H1 (cell line): ENCODE results near the gene WDCP. TPM values are rescaled to one million over a fixed set of nuclear protein-coding genes. Genes with fewer than 3 reads are reported as not detected.

ENCODE experiments used
- BACH1 ChIP-seq: IDR thresholded peaks from 2 replicates; pipeline ENCODE4 v1.6.1; 2012; ENCODE audit warnings: low read length, improper control_type of control experiment
- JUND ChIP-seq: IDR thresholded peaks from 2 replicates; pipeline ENCODE4 v1.6.1; 2011; ENCODE audit warnings: mild to moderate bottlenecking, improper control_type of control experiment, low read length
- KDM5A ChIP-seq: fragments of 200-600 bp; IDR thresholded peaks from 2 replicates; pipeline ENCODE4 v1.7.1; 2012; ENCODE audit warnings: mild to moderate bottlenecking, low read length, inconsistent platforms, mixed read lengths
- NRF1 ChIP-seq: IDR thresholded peaks from 2 replicates; pipeline ENCODE4 v1.6.1; 2011; ENCODE audit warnings: mild to moderate bottlenecking, low read depth, low read length, improper control_type of control experiment
- POLR2AphosphoS5 ChIP-seq: IDR thresholded peaks from 2 replicates; pipeline ENCODE4 v1.6.1; 2011; ENCODE audit warnings: low read depth, low read length
- POU5F1 ChIP-seq: IDR thresholded peaks from 2 replicates; pipeline ENCODE4 v1.6.1; 2011; ENCODE audit warnings: low read depth, mild to moderate bottlenecking, low read length, moderate library complexity
- YY1 ChIP-seq: IDR thresholded peaks from 2 replicates; pipeline ENCODE4 v1.6.1; 2011; ENCODE audit warnings: low read depth, mild to moderate bottlenecking, low read length
- polyA plus RNA-seq, 7 experiments: library from polyadenylated mRNA; depleted of rRNA in 3 of 7; stranded (reverse) in 5 of 7; unstranded in 2 of 7; fragments of >200 nt in 5 of 7; fragments of 200-250 nt in 2 of 7; gene quantifications; 1 replicate in 5 of 7; 2 replicates in 1 of 7; 4 replicates in 1 of 7; pipeline versions ENCODE4 v1.2.1 to v1.2.3, GENCODE V29; 2011 to 2013; ENCODE audit warnings: missing spikeins in 2 of 7, mixed read lengths in 2 of 7
- total RNA-seq: library from RNA; stranded (reverse); fragmentation: NEBNext Ultra II Directional; extraction: Animal tissue kit (Norgen Biotek cat#: 25700); gene quantifications from 2 replicates; pipeline ENCODE4 v1.2.1, GENCODE V29; 2021

Gene WDCP
- total and polyA plus RNA-seq, 2 of the 8 experiments (the other 6 are each of a cell fraction or from before 2014, with no cell fraction given) = 19.2 to 40.1 TPM

GRCh38 chr2:24048769-24049484 is 1.7 kb upstream of the WDCP start (continued):
- TF ChIP-seq JUND (no peak), POLR2AphosphoS5 (no peak), BACH1 (no peak), KDM5A (no peak), POU5F1 (no peak), NRF1 (no peak), YY1 (no peak)
